ENCODE results near the gene TRIM44. TPM values are rescaled to one million over a fixed set of nuclear protein-coding genes. Genes with fewer than 3 reads are reported as not detected.
"Not testable (repeated sequence)": the region's sequence is repeated elsewhere in the genome, so short reads cannot be mapped to it uniquely, and the experiment has no call there.

TRIM44 gene
- total RNA-seq, 3 donors from 2014 or later = 43.0 to 83.6 (median 43.9) TPM

- no peaks in the 10 kb centered on the region for H3K4me1 ChIP-seq (ENCODE audit: low read depth)
- ATAC-seq (no peak), DNase-seq (no peak)
- TF ChIP-seq, protein P1, sequence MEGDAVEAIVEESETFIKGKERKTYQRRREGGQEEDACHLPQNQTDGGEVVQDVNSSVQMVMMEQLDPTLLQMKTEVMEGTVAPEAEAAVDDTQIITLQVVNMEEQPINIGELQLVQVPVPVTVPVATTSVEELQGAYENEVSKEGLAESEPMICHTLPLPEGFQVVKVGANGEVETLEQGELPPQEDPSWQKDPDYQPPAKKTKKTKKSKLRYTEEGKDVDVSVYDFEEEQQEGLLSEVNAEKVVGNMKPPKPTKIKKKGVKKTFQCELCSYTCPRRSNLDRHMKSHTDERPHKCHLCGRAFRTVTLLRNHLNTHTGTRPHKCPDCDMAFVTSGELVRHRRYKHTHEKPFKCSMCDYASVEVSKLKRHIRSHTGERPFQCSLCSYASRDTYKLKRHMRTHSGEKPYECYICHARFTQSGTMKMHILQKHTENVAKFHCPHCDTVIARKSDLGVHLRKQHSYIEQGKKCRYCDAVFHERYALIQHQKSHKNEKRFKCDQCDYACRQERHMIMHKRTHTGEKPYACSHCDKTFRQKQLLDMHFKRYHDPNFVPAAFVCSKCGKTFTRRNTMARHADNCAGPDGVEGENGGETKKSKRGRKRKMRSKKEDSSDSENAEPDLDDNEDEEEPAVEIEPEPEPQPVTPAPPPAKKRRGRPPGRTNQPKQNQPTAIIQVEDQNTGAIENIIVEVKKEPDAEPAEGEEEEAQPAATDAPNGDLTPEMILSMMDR (IDR thresholded peaks at IDR 0.05) = no peak
- no peak overlapping the region for H3K4me3 ChIP-seq
- H3K36me3 ChIP-seq (ENCODE audit: low read depth) = no peaks in the 10 kb centered on the region
- intact Hi-C loops (cut with DNase I, micrococcal nuclease) = no loop called here
- H3K9me3 ChIP-seq = no peaks in the 10 kb centered on the region
Observed at GRCh38 chr11:35853971-35854370, 191.4 kb downstream of the TRIM44 start.

GRCh38 chr11:35855671-35856070 is 193.1 kb downstream of the TRIM44 start:
- Histone ChIP-seq H3K36me3 (ENCODE audit: low read depth) (no peaks in the 10 kb centered on the region), H3K9me3 (no peaks in the 10 kb centered on the region), H3K4me3 (no peak overlapping the region), H3K4me1 (ENCODE audit: low read depth) (no peaks in the 10 kb centered on the region)
- intact Hi-C loops (cut with DNase I, micrococcal nuclease) = no loop called here
- TF ChIP-seq, protein P1 (IDR thresholded peaks at IDR 0.05) = no peak
- ATAC-seq (no peak), DNase-seq (no peak)

DNA sequence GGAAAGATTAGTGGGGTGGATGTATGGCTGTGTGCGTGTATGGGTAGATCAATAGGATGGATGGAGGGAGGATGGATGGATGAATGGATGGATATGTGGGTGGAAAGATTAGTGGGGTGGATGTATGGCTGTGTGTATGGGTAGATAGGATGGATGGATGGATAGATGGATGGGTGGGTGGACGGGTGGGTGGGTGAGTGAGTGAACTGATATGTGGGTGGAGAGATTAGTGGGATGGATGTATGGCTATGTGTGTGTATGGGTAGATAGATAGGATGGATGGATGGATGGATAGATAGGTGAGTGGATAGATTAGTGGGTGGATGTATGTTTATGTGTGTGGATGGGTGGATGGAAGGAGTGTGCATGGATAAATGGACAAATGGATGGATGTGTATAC is 193.7 kb downstream of the TRIM44 start:
- TF ChIP-seq, protein P1 (IDR thresholded peaks at IDR 0.05) = no peak
- Histone ChIP-seq H3K36me3 (ENCODE audit: low read depth) (no peaks in the 10 kb centered on the region), H3K4me3 (no peak overlapping the region), H3K9me3 (no peaks in the 10 kb centered on the region), H3K4me1 (ENCODE audit: low read depth) (no peaks in the 10 kb centered on the region)
- no peak for DNase-seq
- intact Hi-C loops (cut with DNase I, micrococcal nuclease) = no loop called here
- ATAC-seq = no peak

DNA sequence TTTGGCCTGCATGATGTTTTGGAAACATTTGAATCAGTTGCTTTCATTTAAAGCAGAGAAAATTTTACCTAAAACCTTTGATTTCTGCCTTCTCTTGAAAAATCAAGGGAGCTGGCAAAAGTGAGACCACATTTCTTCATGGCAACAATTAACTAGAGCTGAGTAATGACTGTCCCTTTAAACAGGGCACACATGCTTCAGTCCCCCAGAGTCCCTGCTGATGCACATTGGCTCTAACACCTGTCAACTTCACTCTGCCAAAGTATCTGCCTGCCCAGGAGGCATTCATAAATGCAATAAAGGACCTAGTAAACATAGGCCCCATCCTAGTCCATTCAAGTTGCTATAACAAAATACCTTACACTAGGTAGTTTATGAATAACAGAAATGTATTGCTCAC is 194.2 kb downstream of the TRIM44 start:
- no peaks in the 10 kb centered on the region for H3K9me3 ChIP-seq
- TF ChIP-seq, protein P1 (IDR thresholded peaks at IDR 0.05) = no peak
- DNase-seq (no peak), ATAC-seq (no peak)
- intact Hi-C loops (cut with DNase I, micrococcal nuclease) = no loop called here
- H3K36me3 ChIP-seq (ENCODE audit: low read depth) = no peaks in the 10 kb centered on the region
- H3K4me3 ChIP-seq = no peak overlapping the region
- no peaks in the 10 kb centered on the region for H3K4me1 ChIP-seq (ENCODE audit: low read depth)

GRCh38 chr11:35857922-35858321 is 195.3 kb downstream of the TRIM44 start:
- H3K9me3 ChIP-seq = no peaks in the 10 kb centered on the region
- no peaks in the 10 kb centered on the region for H3K4me1 ChIP-seq (ENCODE audit: low read depth)
- TF ChIP-seq, protein P1 (IDR thresholded peaks at IDR 0.05) = no peak
- no peak for ATAC-seq
- no peak for DNase-seq
- H3K4me3 ChIP-seq = no peak overlapping the region
- no peaks in the 10 kb centered on the region for H3K36me3 ChIP-seq (ENCODE audit: low read depth)
- intact Hi-C loops (cut with DNase I, micrococcal nuclease) = no loop called here

DNA sequence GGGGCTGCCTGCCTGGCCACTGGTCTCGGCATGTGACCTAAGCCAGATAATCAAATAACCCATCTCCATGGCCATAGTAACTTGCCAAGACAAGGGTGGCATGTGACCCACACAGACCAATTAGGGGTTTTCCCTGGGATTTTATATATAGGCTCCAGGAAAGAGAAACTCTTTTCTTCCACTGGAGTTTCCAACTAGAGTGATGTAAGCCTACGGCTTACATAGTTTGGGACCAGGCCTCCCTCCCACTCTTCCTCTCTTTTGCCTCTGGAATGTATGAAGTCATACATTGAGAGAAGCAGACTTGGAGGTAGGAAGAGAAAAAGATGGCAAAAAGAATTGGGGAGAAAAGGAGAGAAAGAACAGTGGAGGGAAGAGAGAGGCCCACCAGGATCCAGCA is 196.7 kb downstream of the TRIM44 start:
- Histone ChIP-seq H3K36me3 (ENCODE audit: low read depth) (no peaks in the 10 kb centered on the region), H3K4me3 (no peak overlapping the region), H3K4me1 (ENCODE audit: low read depth) (no peaks in the 10 kb centered on the region), H3K9me3 (no peaks in the 10 kb centered on the region)
- ATAC-seq (no peak), DNase-seq (no peak)
- TF ChIP-seq, protein P1 (IDR thresholded peaks at IDR 0.05) = no peak
- intact Hi-C loops (cut with DNase I, micrococcal nuclease) = no loop called here

DNA sequence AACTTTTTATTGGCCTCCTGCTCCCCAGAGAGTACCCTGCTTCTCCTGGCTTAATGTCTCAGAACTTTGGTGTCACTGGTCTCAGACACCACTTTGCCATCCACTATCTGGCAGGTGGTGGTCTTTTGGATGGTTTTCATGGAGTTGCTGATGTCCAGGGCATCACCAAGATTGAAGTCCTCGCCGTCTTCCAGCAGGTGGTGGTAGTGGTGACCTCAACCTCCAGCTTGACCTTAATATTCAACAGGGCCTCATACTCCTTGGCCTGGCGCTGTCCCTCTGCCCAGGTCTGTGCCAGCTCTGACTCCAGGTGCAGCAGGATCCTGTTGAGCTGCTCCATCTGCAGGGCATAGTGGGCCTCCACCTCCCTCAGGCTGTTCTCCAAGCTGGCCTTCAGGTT is 197.6 kb downstream of the TRIM44 start:
- H3K9me3 ChIP-seq; DNase-seq; ATAC-seq; H3K4me1 ChIP-seq (ENCODE audit: low read depth); H3K4me3 ChIP-seq; intact Hi-C loops (cut with DNase I, micrococcal nuclease); H3K36me3 ChIP-seq (ENCODE audit: low read depth): not testable (repeated sequence)
